Mononuclear cell (primary cell): Measurements from ENCODE around the gene RPS6KA5. TPM values are rescaled to one million over a fixed set of nuclear protein-coding genes. Genes with fewer than 3 reads are reported as not detected.
"Not testable (repeated sequence)": the region's sequence is repeated elsewhere in the genome, so short reads cannot be mapped to it uniquely, and the experiment has no call there.

ENCODE experiments used
- H3K27me3 ChIP-seq: 2 replicates; pipeline ENCODE4 v1.6.0; 2011; ENCODE audit warnings: low read length, control low read depth; ENCODE audit not compliant: insufficient read depth
- H3K4me1 ChIP-seq: 2 replicates; pipeline ENCODE4 v1.5.1; 2011; ENCODE audit warnings: mild to moderate bottlenecking, low read length, control low read depth; ENCODE audit not compliant: insufficient read depth
- H3K4me3 ChIP-seq: 2 replicates; pipeline ENCODE4 v1.5.1; 2011; ENCODE audit warnings: mild to moderate bottlenecking, low read length, moderate library complexity
- H3K9me3 ChIP-seq: 2 replicates; pipeline ENCODE4 v1.5.1; 2011; ENCODE audit warnings: low read depth, mild to moderate bottlenecking, control low read depth, low read length
- total RNA-seq: library from RNA; depleted of rRNA; stranded (reverse); fragments of >200 nt; gene quantifications from one replicate; pipeline ENCODE4 v1.2.3, GENCODE V29; 2012

The RPS6KA5 gene
- total RNA-seq, 1 donor = 12.5 TPM

DNA sequence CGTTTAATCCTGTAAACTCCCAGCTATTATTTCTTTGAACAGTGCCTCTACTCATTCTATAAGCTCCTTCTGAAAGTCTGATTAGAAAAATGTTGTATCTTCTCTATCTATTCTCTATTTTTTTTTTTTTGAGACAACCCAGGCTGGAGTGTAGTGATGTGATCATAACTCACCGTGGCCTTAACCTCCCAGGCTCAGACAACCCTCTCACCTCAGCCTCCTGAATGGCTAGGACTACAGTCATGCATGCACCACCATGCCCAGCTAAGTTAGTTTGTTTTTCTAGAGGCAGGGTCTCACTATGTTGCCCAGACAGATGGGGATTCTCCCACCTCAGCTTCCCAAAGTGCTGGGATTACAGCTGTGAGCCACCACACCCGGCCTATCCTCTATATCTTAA lies 66.6 kb downstream of the RPS6KA5 start:
- H3K9me3 ChIP-seq = no peaks in the 10 kb centered on the region
- H3K4me1 ChIP-seq = peaks cover 11% of the 10 kb centered on the region
- no peak overlapping the region for H3K4me3 ChIP-seq
- H3K27me3 ChIP-seq = no peaks in the 10 kb centered on the region

DNA sequence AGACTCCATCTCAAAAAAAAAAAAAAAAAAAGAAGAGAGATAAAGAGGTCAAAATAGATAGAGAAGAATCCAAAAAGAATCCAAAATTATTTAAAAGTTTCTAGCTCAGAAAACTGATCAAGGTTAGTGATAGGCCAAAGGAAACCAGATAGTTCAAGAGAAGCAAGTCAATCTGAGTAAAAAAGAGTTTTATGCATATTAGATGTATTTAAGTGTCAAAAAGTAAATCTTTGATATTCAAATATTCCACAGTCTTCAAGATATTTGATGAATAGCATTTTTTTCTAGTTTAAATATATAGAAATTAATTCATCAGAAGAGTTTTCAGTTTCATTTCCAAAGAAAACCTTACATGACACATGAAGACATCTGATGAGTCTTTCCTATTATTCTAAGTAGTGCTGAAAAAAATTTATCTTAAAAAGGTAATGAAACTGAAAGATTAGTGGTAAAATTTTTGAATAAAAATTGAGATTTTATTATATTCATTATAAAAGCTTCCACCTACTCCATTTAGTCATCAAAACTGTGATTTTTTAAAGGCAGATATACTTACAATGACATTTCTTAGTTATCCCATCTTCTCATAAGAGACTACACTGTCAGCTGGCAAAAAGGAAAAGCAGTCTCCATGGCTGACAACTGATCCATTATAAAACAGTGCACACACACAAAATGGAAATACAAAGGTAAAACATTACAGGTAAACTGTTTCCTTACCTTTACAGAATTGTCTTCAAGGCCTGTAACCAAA lies 68.6 kb downstream of the RPS6KA5 start:
- Histone ChIP-seq H3K27me3 (no peaks in the 10 kb centered on the region), H3K4me1 (peaks cover 5% of the 10 kb centered on the region), H3K4me3 (no peak overlapping the region), H3K9me3 (no peaks in the 10 kb centered on the region)

DNA sequence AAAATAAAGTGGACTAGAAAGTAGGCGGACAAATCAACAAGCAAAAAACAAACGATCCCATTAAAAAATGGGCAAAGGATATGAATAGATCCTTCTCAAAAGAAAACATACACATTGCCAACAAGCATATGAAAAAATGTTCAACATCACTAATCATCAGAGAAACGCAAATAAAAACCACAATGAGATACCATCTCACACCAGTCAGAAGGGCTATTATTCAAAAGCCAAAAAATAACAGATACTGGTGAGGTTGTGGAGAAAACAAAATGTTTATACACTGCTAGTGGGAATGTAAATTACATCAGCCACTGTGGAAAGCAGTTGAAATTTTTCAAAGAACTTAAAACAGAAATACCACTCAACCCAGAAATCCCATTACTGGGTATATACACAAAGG lies 70.3 kb downstream of the RPS6KA5 start:
- Histone ChIP-seq H3K4me1 (no peaks in the 10 kb centered on the region), H3K4me3 (no peak overlapping the region), H3K27me3 (no peaks in the 10 kb centered on the region), H3K9me3 (no peaks in the 10 kb centered on the region)

DNA sequence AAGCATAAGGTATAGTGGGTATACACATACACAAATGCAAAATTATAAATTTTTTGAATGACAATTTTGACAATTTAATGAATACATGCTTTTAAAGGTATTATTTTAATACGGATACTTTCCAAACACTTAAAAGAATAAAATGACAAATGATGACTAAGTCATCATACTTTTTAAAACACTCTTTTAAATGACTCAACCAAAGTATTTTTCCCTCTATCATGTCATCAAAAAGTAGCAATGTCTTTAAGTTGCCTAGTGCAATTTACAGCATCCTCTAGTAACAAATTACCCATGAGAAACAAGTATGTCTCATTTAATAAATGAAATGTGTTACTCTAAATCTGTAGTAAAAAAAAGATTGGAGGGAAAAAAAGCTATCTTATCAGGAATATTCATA lies 73.3 kb downstream of the RPS6KA5 start:
- H3K9me3 ChIP-seq = no peaks in the 10 kb centered on the region
- H3K4me3 ChIP-seq = no peak overlapping the region
- H3K4me1 ChIP-seq = no peaks in the 10 kb centered on the region
- H3K27me3 ChIP-seq = no peaks in the 10 kb centered on the region

DNA sequence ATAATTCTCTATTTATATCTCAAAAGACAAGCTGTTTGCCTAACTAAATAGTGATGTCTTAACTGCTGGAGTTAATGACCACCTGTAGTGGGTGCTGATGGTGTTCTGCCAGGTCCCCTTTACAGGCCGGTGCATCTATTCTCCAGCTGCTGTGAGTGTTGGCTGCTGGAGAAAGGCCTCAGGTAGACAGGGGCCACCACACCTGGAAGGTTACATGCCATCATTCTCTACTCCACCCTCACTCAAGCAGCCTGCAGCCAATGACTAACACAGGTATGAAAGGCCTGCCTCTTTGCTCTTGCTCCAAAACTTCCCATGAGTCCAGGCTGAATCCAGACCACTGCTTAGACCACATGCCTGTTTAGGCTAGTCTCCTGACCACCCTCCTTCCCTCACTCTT lies 73.9 kb downstream of the RPS6KA5 start:
- no peaks in the 10 kb centered on the region for H3K4me1 ChIP-seq

DNA sequence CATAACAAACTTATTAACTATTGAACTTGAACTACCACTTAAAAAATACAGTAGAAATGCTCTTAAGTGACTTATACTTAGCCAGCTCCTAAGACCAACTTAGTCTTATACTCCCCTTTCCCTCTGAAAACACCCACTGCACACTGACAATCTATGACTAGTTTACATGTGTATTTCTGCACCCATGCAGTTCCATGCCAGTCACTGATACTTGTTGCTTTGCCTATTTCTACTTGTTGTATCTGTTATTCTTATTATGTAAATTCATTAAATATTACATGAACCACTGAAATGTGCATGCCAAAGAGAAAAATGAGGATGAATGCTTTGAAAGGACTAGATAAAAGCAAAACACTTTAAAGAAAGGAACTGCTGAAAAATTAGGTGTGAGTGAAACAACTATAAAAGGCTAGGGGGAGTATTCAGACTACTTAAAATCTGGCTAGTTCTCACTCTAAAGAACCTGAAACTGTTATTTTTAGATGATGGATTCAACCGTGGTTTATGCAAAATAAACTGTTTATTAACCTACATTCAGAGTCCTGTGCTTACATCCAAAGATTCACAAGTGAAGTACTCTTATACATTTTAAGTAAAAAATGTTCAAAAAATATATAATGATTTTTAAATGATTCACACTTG lies 74.7 kb downstream of the RPS6KA5 start:
- H3K27me3 ChIP-seq = no peaks in the 10 kb centered on the region
- no peaks in the 10 kb centered on the region for H3K9me3 ChIP-seq
- H3K4me1 ChIP-seq = no peaks in the 10 kb centered on the region
- H3K4me3 ChIP-seq = no peak overlapping the region

More for the DNA sequence above, 73.9 kb downstream of the RPS6KA5 start:
- Histone ChIP-seq H3K9me3 (no peaks in the 10 kb centered on the region), H3K27me3 (no peaks in the 10 kb centered on the region), H3K4me3 (no peak overlapping the region)

DNA sequence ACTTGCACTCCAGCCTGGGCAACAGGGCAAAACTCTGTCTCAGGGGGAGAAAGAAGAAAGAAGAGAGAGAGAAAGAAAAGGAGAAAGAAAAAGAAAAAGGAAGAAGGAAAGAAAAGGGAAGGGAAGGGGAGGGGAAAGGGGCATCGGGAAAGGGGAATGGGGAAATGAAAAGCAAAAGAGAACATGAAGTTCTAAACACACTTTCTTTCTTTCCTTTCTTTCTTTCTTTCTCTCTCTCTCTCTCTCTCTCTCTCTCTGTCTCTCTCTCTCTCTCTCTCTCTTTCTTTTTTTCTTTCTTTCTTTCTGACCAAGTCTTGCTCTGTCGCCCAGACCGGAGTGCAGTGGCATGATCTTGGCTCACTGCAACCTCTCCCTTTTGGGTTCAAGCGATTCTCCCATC lies 76.9 kb downstream of the RPS6KA5 start:
- no peaks in the 10 kb centered on the region for H3K4me1 ChIP-seq

DNA sequence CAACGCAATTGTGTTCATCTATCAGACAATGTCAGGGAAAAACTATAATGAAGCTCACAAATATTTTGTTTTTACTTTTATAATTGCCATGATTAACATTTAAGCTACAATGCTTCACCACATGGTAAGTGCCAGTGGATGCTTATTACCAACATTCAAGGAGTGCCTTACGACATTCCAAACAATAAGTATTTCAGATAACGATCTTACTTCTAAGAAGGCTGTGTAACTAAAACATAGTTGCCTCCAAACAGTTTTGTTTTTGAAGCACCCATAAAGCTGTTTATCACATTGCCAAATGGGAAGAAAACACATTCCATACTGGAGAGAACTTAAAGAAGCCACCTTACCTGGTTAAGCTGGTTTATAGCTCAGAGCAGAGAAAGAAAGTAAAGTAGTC lies 78.8 kb downstream of the RPS6KA5 start:
- Histone ChIP-seq H3K4me3 (no peak overlapping the region), H3K9me3 (no peaks in the 10 kb centered on the region), H3K27me3 (no peaks in the 10 kb centered on the region), H3K4me1 (no peaks in the 10 kb centered on the region)

More for the DNA sequence above, 76.9 kb downstream of the RPS6KA5 start:
- Histone ChIP-seq H3K4me3 (no peak overlapping the region), H3K9me3 (no peaks in the 10 kb centered on the region), H3K27me3 (no peaks in the 10 kb centered on the region)

DNA sequence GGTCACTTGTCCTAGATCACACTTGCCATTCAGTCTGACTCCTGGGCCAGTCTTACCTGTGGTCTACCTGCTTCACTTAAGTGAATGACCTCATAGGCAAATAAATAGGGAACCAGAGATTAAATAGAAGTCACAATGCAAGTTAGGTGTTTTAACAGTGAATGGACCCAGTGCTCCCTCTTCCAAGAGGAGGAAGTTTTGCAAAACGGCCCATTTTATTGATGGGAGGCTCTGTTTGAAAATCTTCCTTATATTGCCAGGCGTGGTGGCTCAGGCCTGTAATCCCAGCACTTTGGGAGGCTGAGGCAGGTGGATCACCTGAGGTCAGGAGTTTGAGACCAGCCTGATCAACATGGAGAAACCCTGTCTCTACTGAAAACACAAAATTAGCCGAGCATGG lies 79.8 kb downstream of the RPS6KA5 start:
- H3K27me3 ChIP-seq, H3K9me3 ChIP-seq, H3K4me3 ChIP-seq, H3K4me1 ChIP-seq: not testable (repeated sequence)

DNA sequence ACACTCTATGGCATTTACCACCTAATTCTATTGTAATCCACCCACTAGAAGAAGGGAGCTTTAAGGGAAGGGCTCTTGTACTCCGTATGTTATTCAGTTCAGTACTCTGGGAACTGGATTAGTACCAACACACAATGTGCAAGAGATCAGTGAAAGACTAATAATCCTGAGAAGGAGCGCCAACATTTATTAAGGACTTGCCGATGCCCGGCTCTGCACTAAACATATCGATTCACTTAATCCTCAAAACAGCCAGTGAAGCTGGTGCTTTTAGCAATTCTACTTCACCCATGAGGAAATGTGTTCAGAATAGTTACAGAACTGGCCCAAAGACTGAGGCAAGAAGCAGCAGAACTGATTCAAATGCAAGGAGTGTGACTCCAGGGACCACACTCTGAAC lies 80.9 kb downstream of the RPS6KA5 start:
- Histone ChIP-seq H3K27me3 (no peaks in the 10 kb centered on the region), H3K4me1 (no peaks in the 10 kb centered on the region), H3K4me3 (no peak overlapping the region), H3K9me3 (no peaks in the 10 kb centered on the region)

DNA sequence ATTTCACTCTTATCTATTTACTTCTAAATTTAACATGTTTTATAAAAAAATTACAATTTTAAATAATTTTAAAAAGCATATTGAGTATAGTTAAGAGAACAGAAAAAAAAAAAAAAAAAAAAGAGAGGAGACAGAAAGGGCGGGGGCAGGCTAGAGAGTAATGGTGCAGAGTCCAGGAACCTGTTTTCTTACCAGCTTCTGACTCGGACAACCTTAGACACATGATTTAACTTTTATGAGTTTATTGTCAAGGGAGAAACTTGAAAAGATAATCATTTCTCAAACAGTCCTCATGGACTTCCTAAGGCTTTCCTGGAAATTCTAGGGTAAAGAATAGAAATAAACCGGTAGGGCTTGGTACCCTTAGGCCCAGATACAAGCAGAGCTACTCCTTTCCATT lies 84.3 kb downstream of the RPS6KA5 start:
- Histone ChIP-seq H3K4me3 (no peak overlapping the region), H3K9me3 (no peaks in the 10 kb centered on the region), H3K4me1 (no peaks in the 10 kb centered on the region), H3K27me3 (no peaks in the 10 kb centered on the region)

DNA sequence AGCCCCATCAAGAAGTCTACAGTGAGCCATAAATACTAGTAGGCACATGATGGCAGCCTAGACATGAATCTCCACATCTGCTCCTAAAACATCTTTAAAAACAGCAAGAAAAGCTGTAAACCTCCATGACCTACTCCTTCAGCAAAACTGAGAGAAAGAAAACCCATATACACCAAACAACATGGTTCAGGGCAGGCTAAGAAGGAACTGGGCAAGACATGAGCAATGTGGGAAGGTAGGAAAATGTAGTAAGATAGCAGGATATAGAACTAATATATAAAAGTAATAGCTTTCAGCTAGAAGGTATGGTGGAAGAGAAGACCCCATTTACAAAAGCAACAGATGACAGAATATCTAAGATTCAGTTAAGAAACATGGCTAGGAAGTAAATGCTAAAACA lies 88.8 kb downstream of the RPS6KA5 start:
- Histone ChIP-seq H3K4me1 (peaks cover 13% of the 10 kb centered on the region), H3K4me3 (no peak overlapping the region), H3K27me3 (no peaks in the 10 kb centered on the region), H3K9me3 (no peaks in the 10 kb centered on the region)

DNA sequence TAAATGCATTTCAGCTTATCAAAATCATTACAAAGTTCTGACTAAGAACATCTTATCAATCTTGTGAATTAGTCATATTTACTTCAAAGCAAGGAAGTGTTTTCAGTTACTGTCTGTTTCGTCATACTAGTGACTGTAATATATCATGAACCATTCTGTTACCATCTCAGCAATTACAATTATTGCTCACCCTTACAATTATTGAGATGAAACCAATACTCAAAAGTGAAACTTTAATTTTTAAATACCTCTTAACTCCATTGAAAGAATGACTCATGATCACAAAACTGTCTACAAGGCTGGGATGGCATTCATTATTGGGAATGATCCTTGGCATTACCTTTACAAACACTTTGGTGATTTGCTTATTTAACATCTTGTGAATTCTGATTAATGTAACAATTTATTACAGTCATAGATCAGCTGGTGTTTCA lies 90.3 kb downstream of the RPS6KA5 start:
- H3K9me3 ChIP-seq = no peaks in the 10 kb centered on the region
- peaks cover 13% of the 10 kb centered on the region for H3K4me1 ChIP-seq
- H3K4me3 ChIP-seq = no peak overlapping the region
- no peaks in the 10 kb centered on the region for H3K27me3 ChIP-seq

DNA sequence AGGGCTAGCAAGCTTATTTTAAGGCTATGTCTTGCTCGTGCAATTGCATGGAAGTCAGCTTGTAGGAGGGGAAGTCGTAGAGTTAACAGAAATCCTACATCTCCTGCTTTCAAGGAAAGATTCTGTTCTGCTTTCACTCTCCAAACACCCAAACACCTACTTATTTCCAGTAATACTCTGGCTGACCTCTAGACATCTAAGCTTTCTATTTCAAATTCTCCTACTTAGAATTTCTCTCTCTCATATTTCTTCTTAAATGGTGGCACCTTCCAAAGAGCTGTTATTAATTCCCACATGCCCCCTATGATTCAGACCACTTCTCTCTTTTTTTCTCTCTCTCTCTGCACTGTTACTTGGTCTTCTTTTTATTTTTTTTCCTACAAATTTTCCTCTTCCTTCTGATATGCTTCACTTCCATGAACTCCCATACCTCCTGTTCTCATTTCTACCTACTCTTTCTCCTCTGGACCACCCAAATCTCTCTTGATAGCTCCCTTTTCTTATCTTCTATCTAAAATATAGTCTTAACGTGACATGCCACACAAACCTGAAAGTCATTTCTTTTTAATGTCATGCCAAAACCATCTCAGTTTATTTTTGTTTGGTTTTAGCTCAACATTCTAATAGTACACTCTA lies 90.8 kb downstream of the RPS6KA5 start:
- Histone ChIP-seq H3K4me3 (no peak overlapping the region), H3K4me1 (peaks cover 13% of the 10 kb centered on the region), H3K27me3 (no peaks in the 10 kb centered on the region), H3K9me3 (no peaks in the 10 kb centered on the region)

DNA sequence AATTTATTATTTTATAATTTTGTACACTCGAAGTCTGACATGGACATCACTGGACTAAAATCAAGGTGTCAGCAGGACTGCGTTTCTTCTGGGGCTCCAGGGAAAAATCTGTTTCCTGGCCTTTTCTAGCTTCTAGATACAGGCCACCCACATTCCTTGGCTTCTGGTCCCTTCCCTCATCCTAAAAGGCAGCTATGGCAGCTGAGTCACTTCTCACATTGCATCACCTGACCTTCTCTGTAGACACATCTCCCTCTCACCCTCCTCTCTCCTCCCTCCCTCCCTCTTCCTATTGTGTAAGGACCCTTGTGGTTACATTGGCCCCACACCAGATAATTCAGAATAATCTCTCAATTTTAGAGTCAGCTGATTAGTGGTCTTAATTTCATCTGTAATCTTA lies 92.4 kb downstream of the RPS6KA5 start:
- H3K4me3 ChIP-seq = no peak overlapping the region
- no peaks in the 10 kb centered on the region for H3K9me3 ChIP-seq
- no peaks in the 10 kb centered on the region for H3K27me3 ChIP-seq
- H3K4me1 ChIP-seq = peaks cover 13% of the 10 kb centered on the region
